GM12878 (cell line): Measurements from ENCODE around the gene ZFYVE21. TPM values are rescaled to one million over a fixed set of nuclear protein-coding genes. Genes with fewer than 3 reads are reported as not detected.

Experiments used
- ATAC-seq: fragments of 200-7000 bp; cut with Tn5 transposase; 3 replicates; pipeline ENCODE4 v1.9.1; 2020; ENCODE audit warnings: mild to moderate bottlenecking, moderate library complexity
- BruUV-seq: library from RNA; stranded (reverse); fragments of 400-500 nt; replicated peaks from 2 replicates; lab custom pipeline; 2021; lab: Mats Ljungman, UMichigan
- CTCF ChIA-PET: fragments of 300-600 bp; sonication (Branson Sonifier 250); formaldehyde crosslinking; extraction: SDS; loops from one replicate; lab custom pipeline; 2021; ENCODE audit warnings: inconsistent platforms; lab: Yijun Ruan, JAX
- POLR2A ChIA-PET: fragments of 350-600 bp; formaldehyde crosslinking; extraction: SDS; loops from one replicate; lab custom pipeline; 2021; ENCODE audit warnings: inconsistent platforms; lab: Charles Lee
- RAD21 ChIA-PET: fragments of 300-600 bp; sonication (Branson Sonifier 250); formaldehyde crosslinking; loops from one replicate; lab custom pipeline; 2023; ENCODE audit warnings: antibody characterized with exemption; ENCODE audit not compliant: unreplicated experiment; lab: Charles Lee
- SMC1A ChIA-PET: fragments of 300-600 bp; sonication (Branson Sonifier 250); formaldehyde crosslinking; loops from one replicate; lab custom pipeline; 2023; ENCODE audit not compliant: unreplicated experiment, uncharacterized antibody; lab: Charles Lee
- DNase-seq: peaks from one replicate; pipeline ENCODE4 v3.0.0-alpha.2; 2011; ENCODE audit warnings: low read depth, low spot score
- FAIRE-seq: peaks from 3 replicates; lab custom pipeline; 2011; peaks lifted over from hg19 to GRCh38; lab: Jason Lieb, UNC
- H2AFZ ChIP-seq: 2 replicates; pipeline ENCODE4 v1.6.0; 2011; ENCODE audit warnings: low read depth, low read length, control low read depth; ENCODE audit not compliant: control insufficient read depth
- H3K27ac ChIP-seq: 2 replicates; pipeline ENCODE4 v1.5.1; 2011; ENCODE audit warnings: control low read depth; ENCODE audit not compliant: control insufficient read depth, insufficient read depth
- H3K27me3 ChIP-seq, 2 experiments: replicated peaks in 1 of 2; 2 replicates each; pipeline versions ENCODE4 v1.6.0 to v1.6.1; 2011; ENCODE audit warnings: low read length in 1 of 2; ENCODE audit not compliant: control insufficient read depth in 2 of 2, insufficient read depth in 2 of 2
- H3K36me3 ChIP-seq, 2 experiments: 2 replicates each; pipeline ENCODE4 v1.5.1; 2011; ENCODE audit warnings: low read length in 1 of 2; ENCODE audit not compliant: control insufficient read depth in 2 of 2, insufficient read depth in 2 of 2
- H3K4me1 ChIP-seq: 2 replicates; pipeline ENCODE4 v1.6.1; 2011; ENCODE audit warnings: mild to moderate bottlenecking, low read length, moderate library complexity, mixed read lengths; ENCODE audit not compliant: control insufficient read depth, insufficient read depth
- H3K4me2 ChIP-seq: 2 replicates; pipeline ENCODE4 v1.6.0; 2011; ENCODE audit warnings: control low read depth; ENCODE audit not compliant: control insufficient read depth, insufficient read depth
- H3K4me3 ChIP-seq: fragments of 200-600 bp; sonication (generic); 2 replicates; pipeline ENCODE4 v1.5.1; 2016
- H3K79me2 ChIP-seq: 2 replicates; pipeline ENCODE4 v1.6.0; 2011; ENCODE audit warnings: low read length; ENCODE audit not compliant: control insufficient read depth, insufficient read depth
- H3K9ac ChIP-seq: 2 replicates; pipeline ENCODE4 v1.8.0; 2011; ENCODE audit warnings: low read length, control low read depth, mixed read lengths; ENCODE audit not compliant: control insufficient read depth, insufficient read depth
- H3K9me3 ChIP-seq: replicated peaks from 3 replicates; pipeline ENCODE4 v1.5.1; 2011; ENCODE audit warnings: mild to moderate bottlenecking, low read length; ENCODE audit not compliant: control insufficient read depth, insufficient read depth
- H4K20me1 ChIP-seq: 2 replicates; pipeline ENCODE4 v1.6.0; 2011; ENCODE audit not compliant: control insufficient read depth, insufficient read depth
- BMI1 ChIP-seq: fragments of 450-650 bp; IDR thresholded peaks from 2 replicates; pipeline ENCODE4 v1.6.1; 2016; ENCODE audit warnings: mild to moderate bottlenecking, moderate library complexity, borderline replicate concordance
- CBX5 ChIP-seq: sonication (generic); IDR thresholded peaks from 2 replicates; pipeline ENCODE4 v1.6.1; 2016; ENCODE audit warnings: low read depth, moderate library complexity, mild to moderate bottlenecking, inconsistent platforms
- CREB1 ChIP-seq: IDR thresholded peaks from 2 replicates; pipeline ENCODE4 v1.6.1; 2012; ENCODE audit warnings: low read depth, mild to moderate bottlenecking, inconsistent platforms
- CREM ChIP-seq: IDR thresholded peaks from 2 replicates; pipeline ENCODE4 v1.6.1; 2014; ENCODE audit warnings: antibody characterized with exemption, low read depth
- FOS ChIP-seq: IDR thresholded peaks from 3 replicates; pipeline ENCODE4 v1.6.1; 2011; ENCODE audit warnings: borderline replicate concordance; ENCODE audit not compliant: insufficient read length; ENCODE audit errors: extremely low read depth
- FOXM1 ChIP-seq: IDR thresholded peaks from 2 replicates; pipeline ENCODE4 v1.6.1; 2012; ENCODE audit warnings: low read depth, mild to moderate bottlenecking, inconsistent platforms, low read length, moderate library complexity
- MYC ChIP-seq: IDR thresholded peaks from 2 replicates; pipeline ENCODE4 v1.6.1; 2011; ENCODE audit warnings: mild to moderate bottlenecking, low read length, moderate library complexity, inconsistent platforms; ENCODE audit not compliant: insufficient read depth, insufficient replicate concordance, insufficient read length, severe bottlenecking
- SIX5 ChIP-seq: IDR thresholded peaks from 2 replicates; pipeline ENCODE4 v1.6.1; 2011; ENCODE audit warnings: mild to moderate bottlenecking, low read depth, low read length, moderate library complexity; ENCODE audit not compliant: severe bottlenecking
- SMC3 ChIP-seq: IDR thresholded peaks from 2 replicates; pipeline ENCODE4 v1.6.1; 2011; ENCODE audit warnings: low read length, improper control_type of control experiment, borderline replicate concordance
- STAT1 ChIP-seq: fragments of 450-650 bp; conservative IDR thresholded peaks from 2 replicates; pipeline ENCODE4 v1.6.1; 2014; ENCODE audit warnings: antibody characterized with exemption, mild to moderate bottlenecking
- WGBS: methylation state at CpG from one replicate; pipeline ENCODE4 v1.1.6; 2016; ENCODE audit warnings: low lambda C conversion rate; ENCODE audit not compliant: insufficient replicate concordance, insufficient coverage; ENCODE audit errors: missing lambda C conversion rate; 5-methylcytosine and 5-hydroxymethylcytosine counted together
- in situ Hi-C: fragments of 300-500 bp; cut with MboI; formaldehyde crosslinking; loops from 9 replicates; pipeline ENCODE4 v1.14.3; 2018; ENCODE audit warnings: mixed read lengths
- intact Hi-C: fragments of 100-400 bp; cut with micrococcal nuclease; formaldehyde crosslinking; loops from one replicate; pipeline ENCODE4 v1.14.2; 2022; ENCODE audit not compliant: unreplicated experiment
- polyA plus RNA-seq, 11 experiments: library from polyadenylated mRNA; depleted of rRNA in 4 of 11; unstranded in 6 of 11; stranded (reverse) in 5 of 11; fragments of >200 nt; fragmentation: Nextera tagmentation in 4 of 11; fragmentation: Illumina TruSeq in 1 of 11; extraction: Ambion mirVana in 4 of 11; extraction: Trizol in 1 of 11; gene quantifications; 1 replicate in 1 of 11; 2 replicates in 10 of 11; pipeline versions ENCODE4 v1.2.1 to v1.2.3, GENCODE V29; 2011 to 2016; ENCODE audit warnings: inconsistent platforms in 2 of 11, missing spikeins in 2 of 11, low read depth in 1 of 11
- total RNA-seq, 4 experiments: library from RNA; depleted of rRNA in 3 of 4; stranded (reverse); fragments of >200 nt in 3 of 4; fragmentation: Illumina TruSeq in 1 of 4; extraction: Trizol in 1 of 4; gene quantifications; 2 replicates each; pipeline versions ENCODE4 v1.2.1 to v1.2.3, GENCODE V29; 2013 to 2021
- TF ChIP-seq, protein P1 (sequence below): fragments of 450-650 bp; IDR thresholded peaks from 2 replicates; pipeline ENCODE4 v1.6.1; 2017; ENCODE audit warnings: borderline replicate concordance
- TF ChIP-seq, protein P2 (sequence below): fragments of 450-650 bp; IDR thresholded peaks from 2 replicates; pipeline ENCODE4 v1.6.1; 2017; ENCODE audit warnings: antibody characterized with exemption, mild to moderate bottlenecking, moderate library complexity
- TF ChIP-seq, protein P3 (sequence below), 3 experiments: IDR thresholded peaks in 2 of 3; conservative IDR thresholded peaks in 1 of 3; 2 replicates each; pipeline ENCODE4 v1.5.1; 2011; ENCODE audit warnings: low read depth in 3 of 3, low read length in 3 of 3, mild to moderate bottlenecking in 3 of 3, control low read depth in 2 of 3, moderate library complexity in 2 of 3, inconsistent platforms in 1 of 3, mixed read lengths in 1 of 3; ENCODE audit not compliant: control insufficient read depth in 2 of 3, insufficient read depth in 1 of 3; ENCODE audit errors: extremely low read depth in 1 of 3

The ZFYVE21 gene
- total and polyA plus RNA-seq, 10 of the 15 experiments (the other 5 are each of a cell fraction or from before 2014, with no cell fraction given), result 0.79 to 21.7 (median 13.8) TPM

DNA sequence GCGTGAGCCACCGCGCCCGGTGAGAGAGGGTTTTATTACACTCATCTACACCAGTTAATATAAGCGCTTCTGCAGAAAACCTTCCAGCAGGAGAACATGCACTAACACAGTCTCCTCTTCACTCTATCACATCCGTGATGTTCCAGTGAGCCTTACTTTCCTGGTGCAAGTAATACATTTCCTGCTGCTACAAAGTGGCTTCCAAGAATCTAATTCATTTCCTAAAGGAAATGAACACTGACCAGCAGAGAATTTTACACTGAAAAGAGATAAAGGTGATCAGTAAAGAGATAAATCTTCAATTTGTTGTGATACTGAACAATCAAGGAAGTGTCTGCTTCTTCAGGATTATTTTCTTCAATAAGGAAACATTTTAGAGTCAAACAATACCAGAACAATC lies 39.5 kb downstream of the ZFYVE21 start (continued):
- TF ChIP-seq, protein P1, sequence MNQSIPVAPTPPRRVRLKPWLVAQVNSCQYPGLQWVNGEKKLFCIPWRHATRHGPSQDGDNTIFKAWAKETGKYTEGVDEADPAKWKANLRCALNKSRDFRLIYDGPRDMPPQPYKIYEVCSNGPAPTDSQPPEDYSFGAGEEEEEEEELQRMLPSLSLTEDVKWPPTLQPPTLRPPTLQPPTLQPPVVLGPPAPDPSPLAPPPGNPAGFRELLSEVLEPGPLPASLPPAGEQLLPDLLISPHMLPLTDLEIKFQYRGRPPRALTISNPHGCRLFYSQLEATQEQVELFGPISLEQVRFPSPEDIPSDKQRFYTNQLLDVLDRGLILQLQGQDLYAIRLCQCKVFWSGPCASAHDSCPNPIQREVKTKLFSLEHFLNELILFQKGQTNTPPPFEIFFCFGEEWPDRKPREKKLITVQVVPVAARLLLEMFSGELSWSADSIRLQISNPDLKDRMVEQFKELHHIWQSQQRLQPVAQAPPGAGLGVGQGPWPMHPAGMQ, result no peak
- TF ChIP-seq CREM, result no peak
- no peak for TF ChIP-seq BMI1

DNA sequence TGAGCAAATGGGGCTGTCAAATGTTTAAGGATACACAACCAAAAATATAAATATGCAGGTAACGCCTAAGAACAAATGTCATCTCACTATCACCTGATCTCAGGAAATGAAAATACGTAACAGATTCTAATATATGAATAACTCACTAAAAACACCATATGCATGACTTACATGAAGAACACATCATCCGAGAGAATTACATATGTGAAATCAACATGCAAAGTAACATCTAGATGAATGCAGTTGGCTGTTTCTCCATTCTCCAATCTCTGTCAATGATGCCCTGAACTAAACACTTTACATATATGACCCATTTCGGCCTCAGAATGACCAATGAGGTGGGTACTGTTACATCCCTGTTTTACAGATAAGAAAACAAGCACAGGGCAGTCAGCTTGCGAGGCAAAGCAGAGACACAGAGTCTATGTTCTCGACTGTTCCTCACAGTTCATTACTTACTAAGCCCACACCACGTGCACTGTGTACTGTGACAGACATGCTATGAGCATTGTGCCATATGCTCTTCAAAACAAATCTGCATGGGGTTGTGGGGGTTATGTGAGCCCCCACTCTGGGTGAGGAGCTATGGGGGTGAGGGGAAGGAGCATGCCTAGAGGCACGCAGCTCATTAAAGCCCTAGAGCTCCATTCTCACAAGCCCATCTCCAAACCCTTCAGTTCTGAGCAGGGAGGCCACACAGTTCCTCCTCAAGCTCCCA lies 42.6 kb downstream of the ZFYVE21 start:
- DNase-seq, result no peak
- H4K20me1 ChIP-seq, result no peaks in the 10 kb centered on the region
- no peaks in the 10 kb centered on the region for H3K27me3 ChIP-seq
- H3K9ac ChIP-seq, result no peak overlapping the region
- ChIA-PET CTCF (interaction anchor here (0.7 to 1.6 kb wide), 2 partner anchors 142 to 259 kb away, joined by 3 to 4 read pairs; no protein-coding TSS in a partner anchor), SMC1A (no interaction called here), RAD21 (interaction anchor here (1.4 kb wide), 1 partner anchor 50 kb away, joined by 4 read pairs; no protein-coding TSS in a partner anchor), POLR2A (no interaction called here)
- ATAC-seq, result no peak
- no peak overlapping the region for H2AFZ ChIP-seq
- H3K27ac ChIP-seq, result no peak overlapping the region
- no peaks in the 10 kb centered on the region for H3K36me3 ChIP-seq
- no TSS peak for BruUV-seq
- intact Hi-C loops, result no loop called here
- H3K4me2 ChIP-seq, result no peak overlapping the region
- FAIRE-seq, result no peak
- H3K79me2 ChIP-seq, result no peaks in the 10 kb centered on the region
- in situ Hi-C loops, result no loop called here
- H3K9me3 ChIP-seq, result no peaks in the 10 kb centered on the region
- 95% methylated on average over 8 of the region's 8 CpGs for WGBS
- H3K4me1 ChIP-seq, result no peaks in the 10 kb centered on the region
- no peak overlapping the region for H3K4me3 ChIP-seq
- TF ChIP-seq STAT1 (no peak), SMC3 (no peak), CREB1 (no peak), FOXM1 (no peak), SIX5 (no peak), FOS (no peak), CBX5 (no peak), MYC (no peak)
- TF ChIP-seq, protein P2, sequence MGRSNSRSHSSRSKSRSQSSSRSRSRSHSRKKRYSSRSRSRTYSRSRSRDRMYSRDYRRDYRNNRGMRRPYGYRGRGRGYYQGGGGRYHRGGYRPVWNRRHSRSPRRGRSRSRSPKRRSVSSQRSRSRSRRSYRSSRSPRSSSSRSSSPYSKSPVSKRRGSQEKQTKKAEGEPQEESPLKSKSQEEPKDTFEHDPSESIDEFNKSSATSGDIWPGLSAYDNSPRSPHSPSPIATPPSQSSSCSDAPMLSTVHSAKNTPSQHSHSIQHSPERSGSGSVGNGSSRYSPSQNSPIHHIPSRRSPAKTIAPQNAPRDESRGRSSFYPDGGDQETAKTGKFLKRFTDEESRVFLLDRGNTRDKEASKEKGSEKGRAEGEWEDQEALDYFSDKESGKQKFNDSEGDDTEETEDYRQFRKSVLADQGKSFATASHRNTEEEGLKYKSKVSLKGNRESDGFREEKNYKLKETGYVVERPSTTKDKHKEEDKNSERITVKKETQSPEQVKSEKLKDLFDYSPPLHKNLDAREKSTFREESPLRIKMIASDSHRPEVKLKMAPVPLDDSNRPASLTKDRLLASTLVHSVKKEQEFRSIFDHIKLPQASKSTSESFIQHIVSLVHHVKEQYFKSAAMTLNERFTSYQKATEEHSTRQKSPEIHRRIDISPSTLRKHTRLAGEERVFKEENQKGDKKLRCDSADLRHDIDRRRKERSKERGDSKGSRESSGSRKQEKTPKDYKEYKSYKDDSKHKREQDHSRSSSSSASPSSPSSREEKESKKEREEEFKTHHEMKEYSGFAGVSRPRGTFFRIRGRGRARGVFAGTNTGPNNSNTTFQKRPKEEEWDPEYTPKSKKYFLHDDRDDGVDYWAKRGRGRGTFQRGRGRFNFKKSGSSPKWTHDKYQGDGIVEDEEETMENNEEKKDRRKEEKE, result no peak
- TF ChIP-seq, protein P3, sequence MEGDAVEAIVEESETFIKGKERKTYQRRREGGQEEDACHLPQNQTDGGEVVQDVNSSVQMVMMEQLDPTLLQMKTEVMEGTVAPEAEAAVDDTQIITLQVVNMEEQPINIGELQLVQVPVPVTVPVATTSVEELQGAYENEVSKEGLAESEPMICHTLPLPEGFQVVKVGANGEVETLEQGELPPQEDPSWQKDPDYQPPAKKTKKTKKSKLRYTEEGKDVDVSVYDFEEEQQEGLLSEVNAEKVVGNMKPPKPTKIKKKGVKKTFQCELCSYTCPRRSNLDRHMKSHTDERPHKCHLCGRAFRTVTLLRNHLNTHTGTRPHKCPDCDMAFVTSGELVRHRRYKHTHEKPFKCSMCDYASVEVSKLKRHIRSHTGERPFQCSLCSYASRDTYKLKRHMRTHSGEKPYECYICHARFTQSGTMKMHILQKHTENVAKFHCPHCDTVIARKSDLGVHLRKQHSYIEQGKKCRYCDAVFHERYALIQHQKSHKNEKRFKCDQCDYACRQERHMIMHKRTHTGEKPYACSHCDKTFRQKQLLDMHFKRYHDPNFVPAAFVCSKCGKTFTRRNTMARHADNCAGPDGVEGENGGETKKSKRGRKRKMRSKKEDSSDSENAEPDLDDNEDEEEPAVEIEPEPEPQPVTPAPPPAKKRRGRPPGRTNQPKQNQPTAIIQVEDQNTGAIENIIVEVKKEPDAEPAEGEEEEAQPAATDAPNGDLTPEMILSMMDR (IDR thresholded peaks at IDR 0.05 in 2 of 3, conservative IDR thresholded peaks at IDR 0.05 in 1 of 3; ENCODE audit: control insufficient read depth in 2 of 3, extremely low read depth in 1 of 3, insufficient read depth in 1 of 3, low read depth in 3 of 3, low read length in 3 of 3), result no peak
